B cell (primary cell): ENCODE measurements around the gene GLB1L2. TPM values are rescaled to one million over a fixed set of nuclear protein-coding genes. Genes with fewer than 3 reads are reported as not detected.

Source experiments
- ATAC-seq: fragments of 200-7000 bp; cut with Tn5 transposase; one replicate; pipeline ENCODE4 v1.10.0; 2021; ENCODE audit warnings: low read depth, mild to moderate bottlenecking, moderate number of reproducible peaks, moderate library complexity
- CTCF ChIA-PET: fragments of 350-600 bp; sonication (Branson Sonifier 250); formaldehyde crosslinking; loops from one replicate; lab custom pipeline; 2021; ENCODE audit warnings: antibody characterized with exemption, inconsistent platforms; lab: Charles Lee
- POLR2A ChIA-PET: fragments of 350-600 bp; sonication (Branson Sonifier 250); formaldehyde crosslinking; loops from one replicate; lab custom pipeline; 2021; ENCODE audit warnings: antibody characterized with exemption; lab: Charles Lee
- DNase-seq: peaks from one replicate; pipeline ENCODE4 v3.0.0; 2013
- H2AFZ ChIP-seq: 2 replicates; pipeline ENCODE4 v1.6.1; 2012; ENCODE audit warnings: mild to moderate bottlenecking, low read depth, low read length; ENCODE audit not compliant: insufficient read depth, poor library complexity, severe bottlenecking
- H3K27ac ChIP-seq, 2 donors: 1 replicate in 1 of 2; 2 replicates in 1 of 2; pipeline ENCODE4 v1.5.1; 2012 to 2013; ENCODE audit warnings: low read length in 2 of 2, mild to moderate bottlenecking in 2 of 2, moderate library complexity in 1 of 2
- H3K27me3 ChIP-seq, 4 experiments: fragments of 200-600 bp in 1 of 4; sonication (generic) in 1 of 4; replicated peaks in 1 of 4; 1 replicate in 2 of 4; 2 replicates in 2 of 4; pipeline versions ENCODE4 v1.6.1 to v1.7.0; 2013 to 2016; ENCODE audit warnings: low read length in 3 of 4, mild to moderate bottlenecking in 2 of 4, mixed read lengths in 1 of 4, moderate library complexity in 1 of 4; ENCODE audit not compliant: insufficient read depth in 4 of 4, control insufficient read depth in 3 of 4; ENCODE audit errors: control extremely low read depth in 1 of 4
- H3K36me3 ChIP-seq, 2 experiments: replicated peaks in 1 of 2; 1 replicate in 1 of 2; 2 replicates in 1 of 2; pipeline versions ENCODE4 v1.6.1 to v1.7.1; 2013; ENCODE audit warnings: low read length in 1 of 2; ENCODE audit not compliant: insufficient read depth in 2 of 2, control insufficient read depth in 1 of 2; ENCODE audit errors: control extremely low read depth in 1 of 2, extremely low read depth in 1 of 2
- H3K4me1 ChIP-seq, 2 donors: fragments of 200-600 bp in 1 of 2; sonication (generic) in 1 of 2; 1 replicate in 1 of 2; 2 replicates in 1 of 2; pipeline versions ENCODE4 v1.5.1 to v1.6.1; 2013 to 2017; ENCODE audit warnings: low read length in 2 of 2; ENCODE audit not compliant: control insufficient read depth in 2 of 2, insufficient read depth in 2 of 2
- H3K4me2 ChIP-seq: replicated peaks from 2 replicates; pipeline ENCODE3; 2012; ENCODE audit warnings: mild to moderate bottlenecking, low read depth, low read length; ENCODE audit not compliant: poor library complexity, severe bottlenecking
- H3K4me3 ChIP-seq, 5 experiments: fragments of 200-600 bp in 1 of 5; sonication (generic) in 1 of 5; 1 replicate in 3 of 5; 2 replicates in 2 of 5; pipeline versions ENCODE4 v1.5.1 to v1.7.0; 2011 to 2016; ENCODE audit warnings: low read length in 4 of 5, mild to moderate bottlenecking in 4 of 5, low read depth in 2 of 5, control low read depth in 1 of 5, moderate library complexity in 1 of 5; ENCODE audit not compliant: insufficient read depth in 1 of 5; ENCODE audit errors: control extremely low read depth in 1 of 5, extremely low read depth in 1 of 5
- H3K79me2 ChIP-seq: fragments of 200-600 bp; sonication (generic); one replicate; pipeline ENCODE4 v1.6.0; 2016; ENCODE audit warnings: low read length; ENCODE audit not compliant: control insufficient read depth, insufficient read depth
- H3K9ac ChIP-seq: fragments of 200-600 bp; sonication (generic); 2 replicates; pipeline ENCODE4 v1.6.1; 2017; ENCODE audit warnings: mild to moderate bottlenecking, low read length, moderate library complexity
- H3K9me3 ChIP-seq, 3 donors: one replicate each; pipeline versions ENCODE4 v1.6.1 to v1.7.1; 2013; ENCODE audit warnings: low read length in 2 of 3; ENCODE audit not compliant: control insufficient read depth in 2 of 3, insufficient read depth in 1 of 3; ENCODE audit errors: control extremely low read depth in 1 of 3
- H4K20me1 ChIP-seq: 2 replicates; pipeline ENCODE4 v1.6.0; 2012; ENCODE audit warnings: mild to moderate bottlenecking, low read length; ENCODE audit not compliant: insufficient read depth, control insufficient read depth, poor library complexity, severe bottlenecking
- H3K27ac Mint-ChIP-seq: one replicate; pipeline ENCODE4 v1.8.0; 2021; ENCODE audit warnings: mixed read lengths
- H3K27me3 Mint-ChIP-seq: one replicate; pipeline ENCODE4 v1.8.0; 2021; ENCODE audit warnings: mixed read lengths
- H3K4me1 Mint-ChIP-seq: one replicate; pipeline ENCODE4 v1.8.0; 2021; ENCODE audit warnings: mixed read lengths
- H3K4me3 Mint-ChIP-seq: one replicate; pipeline ENCODE4 v1.8.0; 2021; ENCODE audit warnings: mixed read lengths
- H3K9me3 Mint-ChIP-seq: one replicate; pipeline ENCODE4 v1.8.0; 2022; ENCODE audit warnings: mixed read lengths; ENCODE audit not compliant: insufficient read depth
- EZH2 ChIP-seq: IDR thresholded peaks from 2 replicates; pipeline ENCODE4 v1.6.1; 2012; ENCODE audit warnings: borderline replicate concordance, low read depth, mild to moderate bottlenecking, moderate library complexity, low read length; ENCODE audit not compliant: insufficient read depth, poor library complexity, severe bottlenecking
- WGBS: methylation state at CpG from one replicate; pipeline ENCODE4 v1.1.5; 2013; ENCODE audit warnings: missing lambda C conversion rate; ENCODE audit not compliant: insufficient coverage; 5-methylcytosine and 5-hydroxymethylcytosine counted together
- intact Hi-C: fragments of 100-400 bp; cut with micrococcal nuclease; formaldehyde crosslinking; loops from one replicate; pipeline ENCODE4 v1.10.0; 2022
- polyA plus RNA-seq: library from polyadenylated mRNA; depleted of rRNA; stranded (reverse); fragments of >200 nt; gene quantifications from 2 replicates; pipeline ENCODE4 v1.2.3, GENCODE V29; 2012
- total RNA-seq, 2 donors: library from RNA; stranded (reverse); fragments of 120-200 nt in 1 of 2; gene quantifications; 1 replicate in 1 of 2; 2 replicates in 1 of 2; pipeline versions ENCODE4 v1.2.3 to v1.2.4, GENCODE V29; 2013 to 2022
- TF ChIP-seq, protein P1 (sequence below): fragments of 200-600 bp; IDR thresholded peaks from one replicate; pipeline ENCODE4 v1.8.0; 2022; ENCODE audit warnings: antibody characterized with exemption, mild to moderate bottlenecking

Gene GLB1L2
- total and polyA plus RNA-seq, 2 donors (not counting 1 experiment from before 2014, with no cell fraction given): 0.31 to 0.44 TPM

DNA sequence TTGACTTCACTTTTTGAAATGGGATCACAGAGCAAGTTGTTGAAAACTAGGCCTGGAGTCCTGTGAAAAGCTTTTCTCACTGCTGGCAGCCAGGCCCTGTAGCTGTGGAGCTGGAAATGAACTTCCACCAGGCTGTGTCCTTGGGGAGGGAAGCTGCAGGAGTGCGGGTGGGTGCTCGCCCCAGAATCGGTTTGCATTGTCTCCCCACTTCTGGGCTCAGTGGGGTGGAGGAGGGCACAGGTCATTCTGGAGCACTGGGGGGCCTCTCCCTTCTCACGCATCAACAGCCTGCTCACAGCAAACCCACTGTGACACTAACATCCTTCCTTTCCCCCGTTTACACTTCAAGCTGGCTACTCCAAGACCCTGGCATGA is 15.2 kb downstream of the GLB1L2 start:
- Histone ChIP-seq H3K27ac (no peak overlapping the region), H3K4me3 (no peak overlapping the region), H3K4me2 (no peak overlapping the region), H3K79me2 (no peaks in the 10 kb centered on the region), H3K4me1 (no peaks in the 10 kb centered on the region), H3K9ac (no peak overlapping the region), H3K9me3 (peaks cover 0 to 3% (median 0%) of the 10 kb centered on the region in 3 donors), H4K20me1 (no peaks in the 10 kb centered on the region), H3K36me3 (no peaks in the 10 kb centered on the region), H3K27me3 (no peaks in the 10 kb centered on the region), H2AFZ (no peak overlapping the region)
- ATAC-seq (no peak), DNase-seq (no peak)
- H3K4me3 Mint-ChIP-seq: no peak overlapping the region
- no peak overlapping the region for H3K27ac Mint-ChIP-seq
- peaks cover 3% of the 10 kb centered on the region for H3K27me3 Mint-ChIP-seq
- intact Hi-C loops: no loop called here
- H3K9me3 Mint-ChIP-seq: no peaks in the 10 kb centered on the region
- TF ChIP-seq, protein P1, sequence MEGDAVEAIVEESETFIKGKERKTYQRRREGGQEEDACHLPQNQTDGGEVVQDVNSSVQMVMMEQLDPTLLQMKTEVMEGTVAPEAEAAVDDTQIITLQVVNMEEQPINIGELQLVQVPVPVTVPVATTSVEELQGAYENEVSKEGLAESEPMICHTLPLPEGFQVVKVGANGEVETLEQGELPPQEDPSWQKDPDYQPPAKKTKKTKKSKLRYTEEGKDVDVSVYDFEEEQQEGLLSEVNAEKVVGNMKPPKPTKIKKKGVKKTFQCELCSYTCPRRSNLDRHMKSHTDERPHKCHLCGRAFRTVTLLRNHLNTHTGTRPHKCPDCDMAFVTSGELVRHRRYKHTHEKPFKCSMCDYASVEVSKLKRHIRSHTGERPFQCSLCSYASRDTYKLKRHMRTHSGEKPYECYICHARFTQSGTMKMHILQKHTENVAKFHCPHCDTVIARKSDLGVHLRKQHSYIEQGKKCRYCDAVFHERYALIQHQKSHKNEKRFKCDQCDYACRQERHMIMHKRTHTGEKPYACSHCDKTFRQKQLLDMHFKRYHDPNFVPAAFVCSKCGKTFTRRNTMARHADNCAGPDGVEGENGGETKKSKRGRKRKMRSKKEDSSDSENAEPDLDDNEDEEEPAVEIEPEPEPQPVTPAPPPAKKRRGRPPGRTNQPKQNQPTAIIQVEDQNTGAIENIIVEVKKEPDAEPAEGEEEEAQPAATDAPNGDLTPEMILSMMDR: no peak
- H3K4me1 Mint-ChIP-seq: peaks cover 4% of the 10 kb centered on the region
- WGBS: 65% methylated on average over 4 of the region's 5 CpGs
- CTCF ChIA-PET: no interaction called here
- POLR2A ChIA-PET: no interaction called here

DNA sequence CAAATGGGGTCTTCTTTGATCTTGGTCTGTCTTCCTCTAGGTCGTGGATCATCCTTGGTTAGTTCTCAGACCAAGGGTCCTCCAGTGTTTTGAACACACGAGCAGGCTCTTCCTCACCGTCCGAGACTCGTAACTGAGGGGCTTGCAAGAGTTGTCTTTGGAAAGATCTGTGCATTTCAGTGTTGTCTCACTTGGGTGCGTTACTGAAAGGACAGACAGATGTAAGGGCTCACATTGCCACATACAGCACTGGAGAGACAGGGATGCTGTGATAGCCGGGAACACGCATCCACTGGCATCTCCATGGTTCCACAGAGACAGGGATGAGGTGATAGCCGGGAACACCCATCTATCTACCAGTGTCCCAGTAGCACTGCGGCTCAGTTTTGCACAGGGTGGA is 15.7 kb downstream of the GLB1L2 start:
- H3K27ac Mint-ChIP-seq: no peak overlapping the region
- H3K27me3 Mint-ChIP-seq: peaks cover 3% of the 10 kb centered on the region
- H3K27ac ChIP-seq: no peak overlapping the region
- POLR2A ChIA-PET: no interaction called here
- no peaks in the 10 kb centered on the region for H3K27me3 ChIP-seq
- no peak overlapping the region for H3K9ac ChIP-seq
- H3K4me3 Mint-ChIP-seq: no peak overlapping the region
- peaks cover 0 to 3% (median 0%) of the 10 kb centered on the region in 3 donors for H3K9me3 ChIP-seq
- WGBS: 95% methylated on average over 9 of the region's 10 CpGs
- H2AFZ ChIP-seq: no peak overlapping the region
- no peaks in the 10 kb centered on the region for H3K9me3 Mint-ChIP-seq
- CTCF ChIA-PET: no interaction called here
- H3K79me2 ChIP-seq: no peaks in the 10 kb centered on the region
- no peaks in the 10 kb centered on the region for H4K20me1 ChIP-seq
- no peak for DNase-seq
- no peaks in the 10 kb centered on the region for H3K36me3 ChIP-seq
- H3K4me2 ChIP-seq: no peak overlapping the region
- TF ChIP-seq, protein P1: no peak
- no peak for TF ChIP-seq EZH2
- intact Hi-C loops: no loop called here
- no peak for ATAC-seq
- peaks cover 4% of the 10 kb centered on the region for H3K4me1 Mint-ChIP-seq
- no peak overlapping the region for H3K4me3 ChIP-seq
- no peaks in the 10 kb centered on the region for H3K4me1 ChIP-seq
